ENCODE measurements around the gene NUDT14.

Gene NUDT14

GRCh38 chr14:105146976-105147635 lies 34.0 kb downstream of the NUDT14 start:
- no peak for DNase-seq (ENCODE audit: low read depth in 2 of 2)

- DNase-seq (ENCODE audit: low read depth in 2 of 2), result no peak
These were observed 34.7 kb downstream of the NUDT14 start for GRCh38 chr14:105146181-105146975.

- no peak for DNase-seq (ENCODE audit: low read depth in 2 of 2)
These were observed 35.5 kb downstream of the NUDT14 start for GRCh38 chr14:105145381-105146180.

- DNase-seq (ENCODE audit: low read depth in 2 of 2), result no peak
These were observed 36.3 kb downstream of the NUDT14 start for GRCh38 chr14:105144666-105145380.

- DNase-seq (ENCODE audit: low read depth in 2 of 2), result no peak
These were observed 37.0 kb downstream of the NUDT14 start for GRCh38 chr14:105144026-105144665.

GRCh38 chr14:105143451-105144025 lies 37.6 kb downstream of the NUDT14 start:
- DNase-seq (ENCODE audit: low read depth in 2 of 2), result no peak

GRCh38 chr14:105142651-105143450 lies 38.3 kb downstream of the NUDT14 start:
- no peak for DNase-seq (ENCODE audit: low read depth in 2 of 2)

- no peak for DNase-seq (ENCODE audit: low read depth in 2 of 2)
These were observed 39.4 kb downstream of the NUDT14 start for GRCh38 chr14:105141486-105142281.

GRCh38 chr14:105141026-105141425 lies 40.1 kb downstream of the NUDT14 start:
- DNase-seq (ENCODE audit: low read depth in 2 of 2), result no peak

GRCh38 chr14:105140581-105140980 lies 40.5 kb downstream of the NUDT14 start:
- no peak for DNase-seq (ENCODE audit: low read depth in 2 of 2)

- DNase-seq (ENCODE audit: low read depth in 2 of 2), result no peak
These were observed 41.3 kb downstream of the NUDT14 start for GRCh38 chr14:105139831-105140239.

- DNase-seq (ENCODE audit: low read depth in 2 of 2), result no peak
These were observed 41.8 kb downstream of the NUDT14 start for GRCh38 chr14:105139212-105139825.

GRCh38 chr14:105138551-105139111 lies 42.5 kb downstream of the NUDT14 start:
- DNase-seq (ENCODE audit: low read depth in 2 of 2), result no peak

GRCh38 chr14:105138021-105138541 lies 43.0 kb downstream of the NUDT14 start:
- no peak for DNase-seq (ENCODE audit: low read depth in 2 of 2)

GRCh38 chr14:105137481-105138020 lies 43.6 kb downstream of the NUDT14 start:
- no peak for DNase-seq (ENCODE audit: low read depth in 2 of 2)

GRCh38 chr14:105136401-105137322 lies 44.5 kb downstream of the NUDT14 start:
- DNase-seq (ENCODE audit: low read depth in 2 of 2), result no peak
